ENCODE data around the gene ISM2. TPM values are rescaled to one million over a fixed set of nuclear protein-coding genes. Genes with fewer than 3 reads are reported as not detected.

ISM2 gene
- total RNA-seq, 1 donor from 2014 or later = 0.21 TPM

DNA sequence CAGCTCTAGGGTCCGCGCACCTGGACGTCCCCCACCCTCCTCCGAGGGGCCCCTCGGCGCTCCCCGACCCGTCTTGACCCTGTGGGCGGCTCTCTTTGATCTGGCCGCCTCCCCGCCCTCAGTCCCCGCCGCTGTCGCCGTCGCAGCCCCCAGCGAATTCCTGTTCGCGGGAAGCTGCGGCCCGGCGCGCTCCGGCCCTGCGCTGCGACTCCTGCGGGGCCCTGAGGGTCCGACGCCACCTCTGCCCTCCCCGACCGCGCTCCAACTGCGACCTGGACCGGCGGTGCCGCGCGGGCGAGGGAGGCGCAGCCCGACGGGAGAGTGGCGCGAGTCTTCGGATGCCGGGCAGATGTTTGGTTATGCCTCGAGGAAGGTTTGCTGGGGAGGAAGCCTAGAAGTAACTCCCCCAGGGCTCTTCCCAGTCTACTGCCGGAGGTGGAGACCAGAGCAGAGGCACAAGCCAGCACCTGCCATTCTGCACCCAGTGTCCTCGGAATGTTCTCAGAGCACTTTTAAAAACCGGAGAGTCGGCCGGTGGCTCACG is 440 bp upstream of the ISM2 start:
- TF ChIP-seq CTCF (IDR thresholded peaks at IDR 0.05; ENCODE audit: unreplicated experiment) = no peak
- peak; percentile 21 for DNase-seq (ENCODE audit: low spot score)
- H3K27me3 Mint-ChIP-seq (ENCODE audit: unreplicated experiment) = peaks cover 3% of the 10 kb centered on the region

GRCh38 chr14:77495334-77495733 is 3.3 kb downstream of the ISM2 start:
- Mint-ChIP-seq H3K4me1 (ENCODE audit: unreplicated experiment) (peaks cover 3% of the 10 kb centered on the region), H3K9me3 (ENCODE audit: unreplicated experiment) (no peaks in the 10 kb centered on the region), H3K27ac (ENCODE audit: unreplicated experiment) (no peak overlapping the region), H3K27me3 (ENCODE audit: unreplicated experiment) (peaks cover 6% of the 10 kb centered on the region), H3K4me3 (ENCODE audit: unreplicated experiment) (no peak overlapping the region), H3K36me3 (ENCODE audit: low read depth, unreplicated experiment) (no peaks in the 10 kb centered on the region)
- DNase-seq (ENCODE audit: low spot score) = no peak
- no peak for TF ChIP-seq CTCF (IDR thresholded peaks at IDR 0.05; ENCODE audit: unreplicated experiment)

More for the DNA sequence above, 440 bp upstream of the ISM2 start:
- Mint-ChIP-seq H3K36me3 (ENCODE audit: low read depth, unreplicated experiment) (peaks cover 5% of the 10 kb centered on the region), H3K27ac (ENCODE audit: unreplicated experiment) (no peak overlapping the region), H3K4me3 (ENCODE audit: unreplicated experiment) (peak overlapping the region; percentile 82), H3K4me1 (ENCODE audit: unreplicated experiment) (peaks cover 3% of the 10 kb centered on the region), H3K9me3 (ENCODE audit: unreplicated experiment) (no peaks in the 10 kb centered on the region)

GRCh38 chr14:77491056-77491455 is 7.6 kb downstream of the ISM2 start:
- peaks cover 3% of the 10 kb centered on the region for H3K27me3 Mint-ChIP-seq (ENCODE audit: unreplicated experiment)
- no peaks in the 10 kb centered on the region for H3K9me3 Mint-ChIP-seq (ENCODE audit: unreplicated experiment)
- H3K4me3 Mint-ChIP-seq (ENCODE audit: unreplicated experiment) = no peak overlapping the region
- TF ChIP-seq CTCF (IDR thresholded peaks at IDR 0.05; ENCODE audit: unreplicated experiment) = no peak
- no peak overlapping the region for H3K27ac Mint-ChIP-seq (ENCODE audit: unreplicated experiment)
- H3K4me1 Mint-ChIP-seq (ENCODE audit: unreplicated experiment) = no peaks in the 10 kb centered on the region
- no peaks in the 10 kb centered on the region for H3K36me3 Mint-ChIP-seq (ENCODE audit: low read depth, unreplicated experiment)
- no peak for DNase-seq (ENCODE audit: low spot score)

- no peaks in the 10 kb centered on the region for H3K4me1 Mint-ChIP-seq (ENCODE audit: unreplicated experiment)
- H3K36me3 Mint-ChIP-seq (ENCODE audit: low read depth, unreplicated experiment) = no peaks in the 10 kb centered on the region
- no peak for TF ChIP-seq CTCF (IDR thresholded peaks at IDR 0.05; ENCODE audit: unreplicated experiment)
- no peak overlapping the region for H3K4me3 Mint-ChIP-seq (ENCODE audit: unreplicated experiment)
- H3K9me3 Mint-ChIP-seq (ENCODE audit: unreplicated experiment) = no peaks in the 10 kb centered on the region
- DNase-seq (ENCODE audit: low spot score) = no peak
- H3K27ac Mint-ChIP-seq (ENCODE audit: unreplicated experiment) = no peak overlapping the region
- H3K27me3 Mint-ChIP-seq (ENCODE audit: unreplicated experiment) = peaks cover 3% of the 10 kb centered on the region
These were observed 8.1 kb downstream of the ISM2 start for GRCh38 chr14:77490347-77490986.

- Mint-ChIP-seq H3K27me3 (ENCODE audit: unreplicated experiment) (peaks cover 3% of the 10 kb centered on the region), H3K36me3 (ENCODE audit: low read depth, unreplicated experiment) (no peaks in the 10 kb centered on the region), H3K4me1 (ENCODE audit: unreplicated experiment) (no peaks in the 10 kb centered on the region), H3K9me3 (ENCODE audit: unreplicated experiment) (no peaks in the 10 kb centered on the region), H3K27ac (ENCODE audit: unreplicated experiment) (no peak overlapping the region), H3K4me3 (ENCODE audit: unreplicated experiment) (no peak overlapping the region)
- no peak for TF ChIP-seq CTCF (IDR thresholded peaks at IDR 0.05; ENCODE audit: unreplicated experiment)
- no peak for DNase-seq (ENCODE audit: low spot score)
These were observed 9.6 kb downstream of the ISM2 start for GRCh38 chr14:77489041-77489440.

Data from endothelial cell (in vitro differentiated cells).